Astrocyte (in vitro differentiated cells and primary cell): ENCODE results near the gene ANOS1. TPM values are rescaled to one million over a fixed set of nuclear protein-coding genes. Genes with fewer than 3 reads are reported as not detected.
"Not testable (repeated sequence)": the region's sequence is repeated elsewhere in the genome, so short reads cannot be mapped to it uniquely, and the experiment has no call there.

Experiments used
- DNase-seq: peaks from one replicate; pipeline ENCODE4 v3.0.0-alpha.2; 2010; ENCODE audit warnings: low read depth
- FAIRE-seq: peaks from 2 replicates; lab custom pipeline; 2011; peaks lifted over from hg19 to GRCh38; lab: Jason Lieb, UNC
- H2AFZ ChIP-seq: 2 replicates; pipeline ENCODE4 v1.6.0; 2012; ENCODE audit warnings: low read depth, low read length, inconsistent platforms
- H3K27ac ChIP-seq: 2 replicates; pipeline ENCODE4 v1.5.1; 2011; ENCODE audit warnings: low read depth, low read length, inconsistent platforms
- H3K27me3 ChIP-seq: 2 replicates; pipeline ENCODE4 v1.6.0; 2011; ENCODE audit warnings: low read length, inconsistent platforms; ENCODE audit not compliant: insufficient read depth
- H3K36me3 ChIP-seq: 2 replicates; pipeline ENCODE4 v1.5.1; 2011; ENCODE audit warnings: low read length, inconsistent platforms; ENCODE audit not compliant: insufficient read depth
- H3K4me1 ChIP-seq: 2 replicates; pipeline ENCODE4 v1.5.1; 2011; ENCODE audit warnings: low read length, inconsistent platforms; ENCODE audit not compliant: insufficient read depth
- H3K4me2 ChIP-seq: 2 replicates; pipeline ENCODE4 v1.6.0; 2012; ENCODE audit warnings: low read length, inconsistent platforms
- H3K4me3 ChIP-seq: 2 replicates; pipeline ENCODE4 v1.5.1; 2011; ENCODE audit warnings: low read depth, mild to moderate bottlenecking, low read length, inconsistent platforms; ENCODE audit not compliant: insufficient read depth
- H3K79me2 ChIP-seq: 2 replicates; pipeline ENCODE4 v1.6.0; 2012; ENCODE audit warnings: mild to moderate bottlenecking, low read length, inconsistent platforms; ENCODE audit not compliant: insufficient read depth
- H3K9ac ChIP-seq: 2 replicates; pipeline ENCODE4 v1.6.0; 2012; ENCODE audit warnings: mild to moderate bottlenecking, low read length, inconsistent platforms
- H3K9me3 ChIP-seq: 2 replicates; pipeline ENCODE4 v1.5.1; 2012; ENCODE audit warnings: low read depth, mild to moderate bottlenecking, low read length, inconsistent platforms; ENCODE audit not compliant: insufficient read depth
- H4K20me1 ChIP-seq: 2 replicates; pipeline ENCODE4 v1.6.0; 2012; ENCODE audit warnings: low read length, inconsistent platforms; ENCODE audit not compliant: insufficient read depth
- H3K27ac Mint-ChIP-seq: one replicate; pipeline ENCODE4 v1.8.0; 2021; ENCODE audit warnings: mild to moderate bottlenecking, mixed read lengths; ENCODE audit not compliant: unreplicated experiment
- H3K27me3 Mint-ChIP-seq: one replicate; pipeline ENCODE4 v1.8.0; 2021; ENCODE audit warnings: low read depth, mixed read lengths; ENCODE audit not compliant: unreplicated experiment
- H3K36me3 Mint-ChIP-seq: one replicate; pipeline ENCODE4 v1.8.0; 2021; ENCODE audit warnings: low read depth, mixed read lengths; ENCODE audit not compliant: unreplicated experiment
- H3K4me1 Mint-ChIP-seq: one replicate; pipeline ENCODE4 v1.8.0; 2021; ENCODE audit warnings: low read depth, mixed read lengths; ENCODE audit not compliant: unreplicated experiment
- H3K4me3 Mint-ChIP-seq: one replicate; pipeline ENCODE4 v1.8.0; 2021; ENCODE audit warnings: mild to moderate bottlenecking, moderate library complexity, mixed read lengths; ENCODE audit not compliant: unreplicated experiment
- H3K9me3 Mint-ChIP-seq: one replicate; pipeline ENCODE4 v1.8.0; 2021; ENCODE audit warnings: mild to moderate bottlenecking, mixed read lengths; ENCODE audit not compliant: unreplicated experiment
- EZH2 ChIP-seq: IDR thresholded peaks from 2 replicates; pipeline ENCODE4 v1.6.1; 2012; ENCODE audit warnings: mild to moderate bottlenecking, low read length, inconsistent platforms; ENCODE audit not compliant: insufficient read depth
- total RNA-seq: library from RNA; stranded (reverse); gene quantifications from 2 replicates; pipeline ENCODE4 v1.2.1, GENCODE V29; 2021
- TF ChIP-seq, protein P1 (sequence below): IDR thresholded peaks from 2 replicates; pipeline ENCODE4 v1.5.1; 2011; ENCODE audit warnings: low read depth, mild to moderate bottlenecking, inconsistent platforms, low read length, moderate library complexity; ENCODE audit not compliant: insufficient read depth

ANOS1 gene
- total RNA-seq, 1 donor from 2014 or later = 10.0 TPM

DNA sequence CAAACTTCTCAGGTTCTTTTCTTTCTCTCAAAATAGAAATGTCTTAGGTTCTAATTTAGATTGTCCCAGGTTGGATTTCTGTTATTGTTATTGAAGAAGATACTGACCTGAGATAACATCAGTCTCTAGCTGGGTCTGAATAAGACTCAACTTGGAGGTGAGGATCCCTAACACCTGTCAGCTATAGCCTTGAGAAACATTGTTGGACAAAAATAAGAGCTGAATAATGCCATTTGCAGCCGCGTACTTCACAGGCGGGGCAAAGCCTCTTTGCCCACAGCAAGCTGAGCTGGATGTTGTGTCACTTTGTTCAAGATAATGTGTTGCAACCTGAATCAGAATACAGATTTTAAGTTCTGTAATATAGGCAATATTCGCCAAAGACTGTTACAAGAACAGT, 231.7 kb downstream of the ANOS1 start:
- H3K27ac Mint-ChIP-seq = no peak overlapping the region
- no peaks in the 10 kb centered on the region for H3K27me3 Mint-ChIP-seq
- no peaks in the 10 kb centered on the region for H3K36me3 ChIP-seq
- no peak overlapping the region for H3K27ac ChIP-seq
- H3K4me3 Mint-ChIP-seq = no peak overlapping the region
- DNase-seq = no peak
- no peaks in the 10 kb centered on the region for H3K9me3 ChIP-seq
- H3K4me2 ChIP-seq = no peak overlapping the region
- no peak for TF ChIP-seq EZH2
- TF ChIP-seq, protein P1, sequence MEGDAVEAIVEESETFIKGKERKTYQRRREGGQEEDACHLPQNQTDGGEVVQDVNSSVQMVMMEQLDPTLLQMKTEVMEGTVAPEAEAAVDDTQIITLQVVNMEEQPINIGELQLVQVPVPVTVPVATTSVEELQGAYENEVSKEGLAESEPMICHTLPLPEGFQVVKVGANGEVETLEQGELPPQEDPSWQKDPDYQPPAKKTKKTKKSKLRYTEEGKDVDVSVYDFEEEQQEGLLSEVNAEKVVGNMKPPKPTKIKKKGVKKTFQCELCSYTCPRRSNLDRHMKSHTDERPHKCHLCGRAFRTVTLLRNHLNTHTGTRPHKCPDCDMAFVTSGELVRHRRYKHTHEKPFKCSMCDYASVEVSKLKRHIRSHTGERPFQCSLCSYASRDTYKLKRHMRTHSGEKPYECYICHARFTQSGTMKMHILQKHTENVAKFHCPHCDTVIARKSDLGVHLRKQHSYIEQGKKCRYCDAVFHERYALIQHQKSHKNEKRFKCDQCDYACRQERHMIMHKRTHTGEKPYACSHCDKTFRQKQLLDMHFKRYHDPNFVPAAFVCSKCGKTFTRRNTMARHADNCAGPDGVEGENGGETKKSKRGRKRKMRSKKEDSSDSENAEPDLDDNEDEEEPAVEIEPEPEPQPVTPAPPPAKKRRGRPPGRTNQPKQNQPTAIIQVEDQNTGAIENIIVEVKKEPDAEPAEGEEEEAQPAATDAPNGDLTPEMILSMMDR = no peak
- H2AFZ ChIP-seq = no peak overlapping the region
- FAIRE-seq = peak; percentile 39
- peaks cover 3% of the 10 kb centered on the region for H3K4me1 Mint-ChIP-seq
- no peaks in the 10 kb centered on the region for H3K27me3 ChIP-seq
- no peak overlapping the region for H3K4me3 ChIP-seq
- no peaks in the 10 kb centered on the region for H3K36me3 Mint-ChIP-seq
- H3K4me1 ChIP-seq = peaks cover 8% of the 10 kb centered on the region
- no peaks in the 10 kb centered on the region for H3K79me2 ChIP-seq
- no peaks in the 10 kb centered on the region for H3K9me3 Mint-ChIP-seq
- H3K9ac ChIP-seq = no peak overlapping the region
- no peaks in the 10 kb centered on the region for H4K20me1 ChIP-seq

DNA sequence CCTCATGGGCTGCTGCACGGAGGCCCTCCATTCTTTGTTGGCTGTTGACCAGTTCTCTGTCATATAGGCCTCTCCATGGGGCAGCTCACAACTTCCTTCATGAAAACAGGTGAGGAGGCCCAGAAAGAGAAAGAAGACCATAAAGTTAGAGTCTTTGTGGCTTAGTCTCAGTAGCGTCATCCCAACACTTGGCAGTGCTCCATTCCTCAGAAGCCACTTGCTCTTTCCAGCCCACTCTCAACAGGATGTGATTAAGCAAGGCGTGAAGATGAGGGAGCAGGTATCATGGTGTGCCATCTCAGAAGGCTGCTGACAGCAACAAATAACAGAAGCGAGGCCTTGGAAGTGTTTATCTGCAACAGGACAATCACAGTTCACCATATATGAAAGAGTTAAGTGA, 236.9 kb downstream of the ANOS1 start:
- not testable (repeated sequence) for H3K36me3 ChIP-seq, H3K27ac ChIP-seq, H3K9ac ChIP-seq, H3K79me2 ChIP-seq, FAIRE-seq, H3K9me3 Mint-ChIP-seq, H2AFZ ChIP-seq, H3K27me3 ChIP-seq, H3K4me1 Mint-ChIP-seq, H4K20me1 ChIP-seq, H3K4me3 Mint-ChIP-seq, H3K27ac Mint-ChIP-seq, H3K36me3 Mint-ChIP-seq, H3K4me1 ChIP-seq, H3K4me3 ChIP-seq, H3K4me2 ChIP-seq, H3K27me3 Mint-ChIP-seq, H3K9me3 ChIP-seq
- DNase-seq = peak; percentile 30

DNA sequence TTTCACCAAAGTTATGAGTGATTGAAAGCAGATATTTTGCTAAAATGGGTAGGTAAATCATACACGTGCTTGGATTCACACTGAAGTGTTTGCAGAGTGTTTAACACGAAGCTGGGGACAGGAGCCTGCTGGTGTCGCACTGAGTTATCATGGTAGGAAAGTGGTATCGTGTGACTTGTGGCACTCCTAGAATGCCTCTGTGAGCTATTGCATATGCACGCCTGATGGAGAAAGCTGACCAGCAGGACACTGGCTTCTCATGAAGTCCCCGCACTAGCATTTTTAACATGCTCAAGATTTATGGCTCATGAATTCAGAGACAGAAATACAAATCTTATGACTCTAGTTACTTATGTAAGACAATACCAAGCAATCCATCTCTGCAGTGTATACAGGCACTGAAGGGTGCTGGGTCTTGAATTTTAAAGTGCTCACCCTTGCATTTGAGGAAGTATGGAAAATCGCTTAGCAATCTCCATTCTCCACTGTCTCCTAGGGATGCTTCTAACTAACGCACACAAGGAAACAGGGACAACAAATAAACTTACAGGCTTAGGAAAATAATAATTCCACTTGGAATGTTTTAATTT, 247.5 kb downstream of the ANOS1 start:
- no peak overlapping the region for H3K4me3 Mint-ChIP-seq
- Histone ChIP-seq H4K20me1 (no peaks in the 10 kb centered on the region), H2AFZ (no peak overlapping the region), H3K27ac (no peak overlapping the region), H3K4me2 (no peak overlapping the region), H3K9ac (no peak overlapping the region), H3K4me1 (no peaks in the 10 kb centered on the region), H3K79me2 (no peaks in the 10 kb centered on the region), H3K4me3 (no peak overlapping the region), H3K36me3 (no peaks in the 10 kb centered on the region), H3K27me3 (no peaks in the 10 kb centered on the region), H3K9me3 (no peaks in the 10 kb centered on the region)
- no peak for DNase-seq
- H3K9me3 Mint-ChIP-seq = peaks cover 1% of the 10 kb centered on the region
- TF ChIP-seq EZH2 = no peak
- TF ChIP-seq, protein P1 = no peak
- FAIRE-seq = no peak
- H3K27me3 Mint-ChIP-seq = no peaks in the 10 kb centered on the region
- H3K4me1 Mint-ChIP-seq = no peaks in the 10 kb centered on the region
- no peak overlapping the region for H3K27ac Mint-ChIP-seq
- H3K36me3 Mint-ChIP-seq = no peaks in the 10 kb centered on the region

Other genes starting within 250 kb of the ANOS1 start
- gene FAM9A, start 69.2 kb upstream of the ANOS1 start, total RNA-seq = not detected in 2 replicates